ENCODE measurements around the gene ICE2. TPM values are rescaled to one million over a fixed set of nuclear protein-coding genes. Genes with fewer than 3 reads are reported as not detected.
A peak's percentile ranks its signal among the peaks of the same experiment; 100 is the strongest.

The ICE2 gene
- total and polyA plus RNA-seq, 2 of the 4 experiments (the other 2 are of a cell fraction), result 14.7 to 21.1 TPM

GRCh38 chr15:60411774-60412425 lies 67.0 kb downstream of the ICE2 start:
- Histone ChIP-seq H2AK5ac (ENCODE audit: low read depth, low read length) (no peak overlapping the region), H2AK9ac (replicated peaks; ENCODE audit: low read depth, low read length, poor library complexity) (no peak overlapping the region), H3K4me2 (ENCODE audit: low read depth, low read length) (no peak overlapping the region), H3K14ac (replicated peaks; ENCODE audit: low read depth, low read length) (no peak overlapping the region), H4K91ac (ENCODE audit: insufficient read depth, low read depth, low read length) (no peak overlapping the region), H4K5ac (ENCODE audit: low read depth, low read length) (no peak overlapping the region), H2BK120ac (ENCODE audit: low read depth, low read length) (no peak overlapping the region), H2AFZ (replicated peaks; ENCODE audit: low read length, poor library complexity) (no peak overlapping the region), H3K27me3 (ENCODE audit: control insufficient read depth, insufficient read depth, low read length) (no peaks in the 10 kb centered on the region), H2BK15ac (ENCODE audit: low read depth, low read length) (no peak overlapping the region), H2BK5ac (ENCODE audit: low read depth, low read length, poor library complexity, severe bottlenecking) (no peak overlapping the region), H3K9me3 (ENCODE audit: control insufficient read depth, insufficient read depth, low read length) (no peaks in the 10 kb centered on the region), H3K23ac (ENCODE audit: low read depth, low read length) (no peak overlapping the region), H4K20me1 (ENCODE audit: insufficient read depth, low read length) (peaks cover 2% of the 10 kb centered on the region; the same call in 1 of the 2 replicates), H3K18ac (ENCODE audit: low read depth, low read length) (no peak overlapping the region), H3K27ac (ENCODE audit: insufficient read depth, low read length) (no peak overlapping the region), H3K9me1 (ENCODE audit: insufficient read depth, low read length) (peaks cover 9% of the 10 kb centered on the region), H4K8ac (ENCODE audit: low read depth in 2 of 2, low read length in 2 of 2) (no peak overlapping the region), H3K79me1 (ENCODE audit: low read depth in 1 of 2, low read length in 2 of 2) (peaks cover 0 to 10% of the 10 kb centered on the region in 2 experiments; a peak in 2 of 4 replicates), H3K36me3 (ENCODE audit: control insufficient read depth, insufficient read depth, low read length) (no peaks in the 10 kb centered on the region), H2BK20ac (ENCODE audit: low read depth, low read length) (no peak overlapping the region), H3K4ac (ENCODE audit: low read depth, low read length) (0 out of 2 replicates have a peak overlapping the region, but pooled peaks have one; percentile 7), H3K4me3 (ENCODE audit: insufficient read depth, low read depth, low read length) (no peak overlapping the region), H3K4me1 (ENCODE audit: control insufficient read depth, insufficient read depth, low read length) (peaks cover 11% of the 10 kb centered on the region), H3K56ac (ENCODE audit: extremely low read depth, insufficient read depth, low read length) (no peak overlapping the region), H3K9ac (ENCODE audit: low read depth, low read length) (no peak overlapping the region)
- POLR2A ChIA-PET (ENCODE audit: unreplicated experiment), result interaction anchor here (1.1 kb wide), 1 partner anchor 14 kb away, joined by 3 read pairs; the partner anchor contains the start of gene ANXA2
- TF ChIP-seq MAZ (IDR thresholded peaks at IDR 0.05; ENCODE audit: borderline replicate concordance, low read depth, low read length) (no peak), ELK1 (IDR thresholded peaks at IDR 0.05; ENCODE audit: borderline replicate concordance, low read depth, low read length) (no peak), RAD21 (IDR thresholded peaks at IDR 0.05; ENCODE audit: low read length) (no peak), CEBPB (IDR thresholded peaks at IDR 0.05; ENCODE audit: low read depth, low read length) (no peak), BHLHE40 (IDR thresholded peaks at IDR 0.05; ENCODE audit: low read depth, low read length) (no peak), RFX5 (IDR thresholded peaks at IDR 0.05; ENCODE audit: low read depth, low read length) (no peak), USF2 (IDR thresholded peaks at IDR 0.05; ENCODE audit: low read depth, low read length) (no peak), NFE2L2 (IDR thresholded peaks at IDR 0.05; ENCODE audit: low read depth, low read length) (no peak), FOS (IDR thresholded peaks at IDR 0.05; ENCODE audit: low read depth, low read length) (no peak), CHD1 (IDR thresholded peaks at IDR 0.05; ENCODE audit: low read depth, low read length) (no peak), POLR2A (IDR thresholded peaks at IDR 0.05; ENCODE audit: low read depth, low read length) (no peak), RCOR1 (IDR thresholded peaks at IDR 0.05; ENCODE audit: insufficient replicate concordance, low read length) (no peak), SMC3 (IDR thresholded peaks at IDR 0.05; ENCODE audit: low read depth, low read length) (no peak), MXI1 (IDR thresholded peaks at IDR 0.05; ENCODE audit: borderline replicate concordance, low read depth, low read length) (no peak)
- no TSS peak for BruUV-seq (replicated peaks)
- intact Hi-C loops (cut with micrococcal nuclease), result no loop called here
- ATAC-seq (ENCODE audit: low read depth), result no peak
- CTCF ChIA-PET, result no interaction called here
- dilution Hi-C loops (cut with HindIII; ENCODE audit: low sequenced_read_pairs, unreplicated experiment), result no loop called here
- in situ Hi-C loops (cut with MboI; ENCODE audit: low sequenced_read_pairs), result no loop called here
- 92% methylated on average over 3 of the region's 9 CpGs; no CpG with 5 or more reads in 1 of the 2 experiments for WGBS, 2 experiments (ENCODE audit: extremely low coverage in 2 of 2, insufficient read length in 1 of 2)
- no peak for DNase-seq

All from IMR-90 (cell line).